ENCODE data around the gene TECR.
"Not testable (repeated sequence)": the region's sequence is repeated elsewhere in the genome, so short reads cannot be mapped to it uniquely, and the experiment has no call there.

The TECR gene

DNA sequence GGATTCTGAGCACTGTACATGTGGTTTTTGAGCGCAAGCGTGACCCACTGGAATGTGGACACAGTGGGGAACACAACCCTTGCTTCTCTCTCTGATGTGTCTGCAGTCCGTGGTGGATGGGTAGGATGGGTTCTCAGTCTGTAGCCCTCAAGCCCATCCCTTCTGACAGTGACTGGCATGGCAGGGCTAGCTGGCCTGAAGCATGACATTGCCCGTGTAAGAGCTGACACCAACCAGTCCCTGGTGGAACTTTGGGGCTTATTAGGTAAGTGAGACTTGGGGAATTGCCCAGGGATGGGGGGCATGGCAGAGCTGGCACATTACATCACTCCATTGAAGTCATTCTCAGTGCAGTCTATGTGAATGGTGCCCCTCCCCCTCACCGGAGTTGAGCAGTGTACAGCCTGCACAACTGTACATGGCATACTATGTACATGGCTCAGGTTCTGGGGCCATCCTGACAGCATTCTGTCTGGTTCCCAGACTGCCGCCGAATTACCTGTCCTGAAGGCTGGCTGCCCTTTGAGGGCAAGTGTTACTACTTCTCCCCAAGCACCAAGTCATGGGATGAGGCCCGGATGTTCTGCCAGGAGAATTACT is 70.3 kb downstream of the TECR start:
- no peak for DNase-seq

- no peak for DNase-seq
Measured at GRCh38 chr19:14603990-14604387, 74.6 kb downstream of the TECR start.

DNA sequence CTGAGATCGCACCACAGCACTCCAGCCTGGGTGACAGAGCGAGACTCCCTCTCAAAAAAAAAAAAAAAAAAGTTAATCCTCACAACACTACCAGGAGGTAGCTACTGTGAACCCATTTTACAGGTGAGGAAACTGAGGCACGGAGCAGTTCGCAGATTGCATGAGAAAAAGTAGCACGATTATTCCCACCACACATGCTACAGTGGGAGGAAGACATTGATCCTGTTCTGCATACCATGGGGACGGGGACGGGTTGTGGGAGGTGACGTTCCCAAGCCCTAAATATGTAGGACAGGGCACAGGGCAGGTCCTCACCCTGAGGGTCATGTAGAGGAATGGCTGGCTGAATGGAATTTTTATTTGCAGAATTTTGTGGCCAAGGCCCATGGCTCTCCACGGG is 77.2 kb downstream of the TECR start:
- no peak for DNase-seq

DNA sequence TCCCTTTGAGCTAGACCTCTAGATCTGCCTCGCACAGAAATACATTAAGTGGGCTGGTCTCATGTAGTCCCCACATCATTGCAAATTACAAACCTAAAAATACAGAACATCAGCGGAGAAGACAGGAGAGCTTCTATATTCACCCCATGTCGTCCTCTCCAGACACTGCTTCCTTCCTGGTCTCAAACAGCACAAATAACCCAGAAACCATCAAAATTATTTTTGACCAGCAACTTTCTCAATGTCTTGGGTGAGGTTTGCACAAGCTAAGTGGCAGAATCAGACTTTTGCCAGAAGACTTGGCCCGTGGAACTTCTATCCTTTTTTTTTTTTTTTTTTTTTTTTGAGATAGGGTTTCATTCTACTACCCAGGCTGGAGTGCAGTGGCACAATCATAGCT is 81.7 kb downstream of the TECR start:
- DNase-seq, result no peak

DNA sequence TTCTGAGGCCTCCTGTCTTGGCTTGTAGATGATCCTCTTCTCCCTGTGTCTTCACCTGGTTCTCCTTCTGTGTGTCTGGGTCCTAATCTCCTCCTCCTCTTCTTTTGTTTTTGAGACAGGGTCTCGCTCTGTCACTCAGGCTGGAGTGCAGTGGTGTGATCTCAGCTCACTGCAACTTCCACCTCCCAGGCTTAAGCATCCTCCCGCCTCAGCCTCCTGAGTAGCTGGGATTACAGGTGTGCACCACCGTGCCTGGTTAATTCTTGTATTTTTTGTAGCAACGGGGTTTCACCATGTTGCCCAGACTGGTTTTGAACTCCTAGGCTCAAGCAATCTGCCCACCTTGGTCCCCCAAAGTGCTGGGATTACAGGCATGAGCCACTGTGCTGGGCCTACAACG is 82.8 kb downstream of the TECR start:
- DNase-seq, result not testable (repeated sequence)

DNA sequence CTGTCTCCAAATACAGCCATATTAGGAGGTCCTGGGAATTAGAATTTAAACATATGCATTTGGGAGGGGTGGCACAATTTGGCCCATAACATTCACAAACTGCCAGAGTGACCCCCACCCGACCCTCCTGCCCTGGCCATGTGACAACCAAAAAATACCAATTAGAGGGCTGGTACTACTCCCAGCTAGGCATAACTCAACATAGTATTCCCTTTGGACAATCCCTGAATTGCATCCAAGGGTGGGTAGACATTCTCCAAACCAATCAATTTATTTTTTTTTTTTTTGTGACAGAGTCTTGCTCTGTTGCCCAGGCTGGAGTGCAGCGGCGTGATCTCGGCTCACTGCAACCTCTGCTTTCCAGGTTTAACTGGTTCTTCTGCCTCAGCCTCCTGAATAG is 83.3 kb downstream of the TECR start:
- DNase-seq, result no peak

DNA sequence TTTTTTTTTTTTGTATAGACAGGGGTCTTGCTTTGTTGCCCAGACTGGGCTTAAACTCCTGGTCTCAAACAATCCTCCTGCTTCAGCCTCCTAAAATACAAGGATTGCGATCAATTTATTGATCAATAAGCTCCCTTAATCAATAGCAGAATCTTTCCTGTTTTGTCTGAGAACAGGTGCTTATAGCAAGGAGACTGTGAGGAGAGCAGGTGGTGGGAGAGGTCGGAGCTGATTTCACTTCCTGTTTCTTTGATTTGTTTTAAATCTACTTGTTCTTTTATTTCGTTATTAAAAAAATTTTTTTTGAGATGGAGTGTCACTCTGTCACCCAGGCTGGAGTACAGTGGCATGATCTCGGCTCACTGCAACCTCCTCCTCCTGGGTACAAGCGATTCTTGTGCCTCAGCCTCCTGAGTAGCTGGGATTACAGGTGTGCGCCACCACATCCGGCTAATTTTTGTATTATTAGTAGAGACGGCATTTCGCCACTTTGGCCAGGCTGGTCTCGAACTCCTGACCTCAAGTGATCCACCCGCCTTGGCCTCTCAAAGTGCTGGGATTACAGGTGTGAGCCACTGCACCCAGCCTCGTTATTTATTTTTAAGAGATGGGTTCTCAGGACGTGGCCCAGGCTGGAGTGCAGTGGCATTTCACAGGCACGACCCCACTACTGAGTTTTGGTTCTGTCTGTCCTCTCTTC is 84.2 kb downstream of the TECR start:
- not testable (repeated sequence) for DNase-seq

DNA sequence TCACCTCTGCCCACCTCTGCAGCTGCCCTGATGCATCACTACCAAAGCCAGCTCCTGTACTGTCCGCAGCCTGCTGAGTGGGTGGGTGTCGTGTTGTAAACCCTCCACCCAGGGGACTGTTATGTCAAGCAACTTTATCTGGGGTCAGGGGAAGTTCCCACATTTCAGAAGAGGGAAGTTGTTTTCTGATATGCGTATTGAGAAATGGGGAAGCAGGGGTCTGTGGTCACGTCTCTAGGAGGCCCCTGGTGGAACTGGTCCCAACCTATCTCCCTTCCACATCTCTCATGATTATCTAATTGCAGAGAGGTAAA is 84.7 kb downstream of the TECR start:
- no peak for DNase-seq

Measured in NCI-H1417 (cell line).